Measurements from ENCODE around the gene FBXO31. TPM values are rescaled to one million over a fixed set of nuclear protein-coding genes. Genes with fewer than 3 reads are reported as not detected.

The FBXO31 gene
- total and polyA plus RNA-seq, 9 of the 15 experiments (the other 6 are each of a cell fraction or from before 2014, with no cell fraction given), result 0.18 to 33.3 (median 10.9) TPM

GRCh38 chr16:87316923-87317749 is 66.4 kb downstream of the FBXO31 start, which contains the start of gene C16orf95 (continued):
- TF ChIP-seq TAF9B (IDR thresholded peaks at IDR 0.05; ENCODE audit: partially characterized antibody), result peak; percentile 85
- TF ChIP-seq ZNF512 (tag; IDR thresholded peaks at IDR 0.05), result no peak
- TF ChIP-seq ZNF695 (CRISPR knock-in tag; IDR thresholded peaks at IDR 0.05), result no peak
- TF ChIP-seq ZNF780A (CRISPR knock-in tag; IDR thresholded peaks at IDR 0.05), result no peak
- TF ChIP-seq MAFG (tag; conservative IDR thresholded peaks at IDR 0.05), result no peak
- peak; percentile 29 for TF ChIP-seq PRPF4 (IDR thresholded peaks at IDR 0.05; ENCODE audit: insufficient read depth, low read depth, low read length, poor library complexity, severe bottlenecking)
- peak; percentile 66 for TF ChIP-seq CHD2 (IDR thresholded peaks at IDR 0.05; ENCODE audit: low read depth, low read length)
- TF ChIP-seq SRF (CRISPR knock-in tag; IDR thresholded peaks at IDR 0.05), result no peak
- no peak for TF ChIP-seq AFF4 (CRISPR knock-in tag; IDR thresholded peaks at IDR 0.05)
- TF ChIP-seq TAF7 (tag; IDR thresholded peaks at IDR 0.05), result peak; percentile 47; the same call in 1 of the 2 replicates
- TF ChIP-seq SIRT6 (IDR thresholded peaks at IDR 0.05; ENCODE audit: low read depth, low read length), result no peak
- TF ChIP-seq MCM5 (IDR thresholded peaks at IDR 0.05; ENCODE audit: low read depth), result no peak
- TF ChIP-seq MAZ (CRISPR knock-in tag; conservative IDR thresholded peaks at IDR 0.05 in 1 of 2, IDR thresholded peaks at IDR 0.05 in 1 of 2), result peak in 1 of 2 experiments; percentile 76; a peak in 1 of 4 replicates
- TF ChIP-seq PATZ1 (CRISPR knock-in tag; IDR thresholded peaks at IDR 0.05; ENCODE audit: borderline replicate concordance), result no peak; the same call in 1 of the 2 replicates
- TF ChIP-seq BDP1 (IDR thresholded peaks at IDR 0.05; ENCODE audit: insufficient read depth, insufficient read length), result no peak
- TF ChIP-seq SMAD3 (CRISPR knock-in tag; conservative IDR thresholded peaks at IDR 0.05), result no peak
- peak; percentile 81 for TF ChIP-seq HLTF (IDR thresholded peaks at IDR 0.05)
- TF ChIP-seq CREB3 (tag; conservative IDR thresholded peaks at IDR 0.05; ENCODE audit: low read depth), result no peak
- peak; percentile 90 for TF ChIP-seq POLR2B (IDR thresholded peaks at IDR 0.05; ENCODE audit: low read depth, partially characterized antibody)

Measured in K562 (cell line).